Endothelial cell of umbilical vein (primary cell): ENCODE data around the gene NIPBL. TPM values are rescaled to one million over a fixed set of nuclear protein-coding genes. Genes with fewer than 3 reads are reported as not detected.

Experiments
- BruUV-seq: library from RNA; stranded (reverse); fragments of 400-500 nt; replicated peaks from 2 replicates; lab custom pipeline; 2021; lab: Mats Ljungman, UMichigan
- CTCF ChIA-PET: fragments of 300-600, 350-600 bp; sonication (Branson Sonifier 250); formaldehyde crosslinking; loops from one replicate; lab custom pipeline; 2021; ENCODE audit warnings: antibody characterized with exemption, inconsistent platforms; lab: Charles Lee
- POLR2A ChIA-PET: fragments of 300-600, 350-600 bp; sonication (Branson Sonifier 250); formaldehyde crosslinking; loops from one replicate; lab custom pipeline; 2021; ENCODE audit warnings: antibody characterized with exemption, inconsistent platforms; lab: Charles Lee
- DNase-seq: peaks from one replicate; pipeline ENCODE4 v3.0.0-alpha.2; 2011; ENCODE audit warnings: low read depth, low spot score
- FAIRE-seq: peaks from 2 replicates; lab custom pipeline; 2011; peaks lifted over from hg19 to GRCh38; lab: Jason Lieb, UNC
- H2AFZ ChIP-seq: 2 replicates; pipeline ENCODE4 v1.6.0; 2012; ENCODE audit warnings: low read depth, low read length, control low read depth, inconsistent platforms
- H3K27ac ChIP-seq: 2 replicates; pipeline ENCODE4 v1.5.1; 2011; ENCODE audit warnings: low read depth, mild to moderate bottlenecking, control low read depth, low read length, moderate library complexity; ENCODE audit not compliant: insufficient read depth
- H3K27me3 ChIP-seq, 2 experiments: 2 replicates each; pipeline versions ENCODE4 v1.6.0 to v1.6.1; 2011; ENCODE audit warnings: low read length in 2 of 2, mixed read lengths in 1 of 2; ENCODE audit not compliant: control insufficient read depth in 2 of 2, insufficient read depth in 2 of 2
- H3K36me3 ChIP-seq, 2 experiments: 2 replicates in 1 of 2; 3 replicates in 1 of 2; pipeline ENCODE4 v1.5.1; 2011; ENCODE audit warnings: low read length in 2 of 2, mild to moderate bottlenecking in 1 of 2, moderate library complexity in 1 of 2; ENCODE audit not compliant: control insufficient read depth in 2 of 2, insufficient read depth in 2 of 2; ENCODE audit errors: extremely low read depth in 1 of 2
- H3K4me1 ChIP-seq: 3 replicates; pipeline ENCODE4 v1.5.1; 2011; ENCODE audit warnings: mild to moderate bottlenecking, low read length; ENCODE audit not compliant: control insufficient read depth, insufficient read depth; ENCODE audit errors: extremely low read depth
- H3K4me2 ChIP-seq: 2 replicates; pipeline ENCODE4 v1.6.1; 2011; ENCODE audit warnings: low read length, control low read depth, mixed read lengths; ENCODE audit not compliant: insufficient read depth
- H3K4me3 ChIP-seq, 3 experiments: fragments of 200-600 bp in 1 of 3; sonication (generic), shearing (Covaris generic) in 1 of 3; replicated peaks in 1 of 3; 2 replicates each; pipeline ENCODE4 v1.5.1; 2011 to 2016; ENCODE audit warnings: control low read depth in 3 of 3, low read length in 3 of 3, mild to moderate bottlenecking in 2 of 3, inconsistent platforms in 1 of 3, low read depth in 1 of 3, moderate library complexity in 1 of 3; ENCODE audit not compliant: insufficient read depth in 1 of 3
- H3K79me2 ChIP-seq: 2 replicates; pipeline ENCODE4 v1.6.0; 2012; ENCODE audit warnings: low read length, inconsistent platforms; ENCODE audit not compliant: control insufficient read depth, insufficient read depth
- H3K9ac ChIP-seq: replicated peaks from 2 replicates; pipeline ENCODE3; 2011; ENCODE audit warnings: low read length, control low read depth; ENCODE audit not compliant: insufficient read depth; ENCODE audit errors: extremely low read depth
- H3K9me1 ChIP-seq: replicated peaks from 3 replicates; pipeline ENCODE4 v1.6.0; 2011; ENCODE audit warnings: mild to moderate bottlenecking, low read length; ENCODE audit not compliant: control insufficient read depth, insufficient read depth; ENCODE audit errors: extremely low read depth
- H3K9me3 ChIP-seq: replicated peaks from 2 replicates; pipeline ENCODE4 v1.5.1; 2012; ENCODE audit warnings: low read length, inconsistent platforms; ENCODE audit not compliant: control insufficient read depth, insufficient read depth
- H4K20me1 ChIP-seq: replicated peaks from 2 replicates; pipeline ENCODE3; 2011; ENCODE audit warnings: mild to moderate bottlenecking, low read length; ENCODE audit not compliant: control insufficient read depth, insufficient read depth; ENCODE audit errors: extremely low read depth
- EZH2 ChIP-seq: IDR thresholded peaks from 2 replicates; pipeline ENCODE4 v1.6.1; 2012; ENCODE audit warnings: borderline replicate concordance, low read depth, mild to moderate bottlenecking, moderate library complexity, low read length, inconsistent platforms; ENCODE audit not compliant: severe bottlenecking
- FOS ChIP-seq: IDR thresholded peaks from 2 replicates; pipeline ENCODE4 v1.6.1; 2011; ENCODE audit warnings: mild to moderate bottlenecking, low read length, moderate library complexity, borderline replicate concordance; ENCODE audit not compliant: insufficient read depth
- GATA2 ChIP-seq: IDR thresholded peaks from 2 replicates; pipeline ENCODE4 v1.7.0; 2011; ENCODE audit warnings: low read depth, mild to moderate bottlenecking, moderate library complexity, mixed read lengths, low read length; ENCODE audit not compliant: insufficient read length, insufficient read depth
- JUN ChIP-seq: IDR thresholded peaks from 2 replicates; pipeline ENCODE4 v1.6.1; 2011; ENCODE audit warnings: borderline replicate concordance, low read depth; ENCODE audit not compliant: insufficient read length, insufficient read depth
- MAX ChIP-seq: IDR thresholded peaks from 2 replicates; pipeline ENCODE4 v1.6.1; 2011; ENCODE audit not compliant: insufficient read depth, insufficient read length
- MYC ChIP-seq: IDR thresholded peaks from one replicate; pipeline ENCODE4 v1.6.1; 2011; ENCODE audit warnings: mild to moderate bottlenecking, low read depth, low read length
- POLR2A ChIP-seq: IDR thresholded peaks from 2 replicates; pipeline ENCODE4 v1.6.1; 2012; ENCODE audit warnings: low read depth, mild to moderate bottlenecking, control low read depth, low read length
- POLR2AphosphoS5 ChIP-seq: IDR thresholded peaks from 2 replicates; pipeline ENCODE4 v1.6.1; 2012; ENCODE audit warnings: low read depth, mild to moderate bottlenecking, control low read depth, low read length, moderate library complexity; ENCODE audit not compliant: insufficient read depth
- dilution Hi-C: fragments of 300-500 bp; cut with MboI; formaldehyde crosslinking; loops from one replicate; pipeline ENCODE4 v1.15.0; 2019; ENCODE audit warnings: low sequenced_read_pairs; ENCODE audit not compliant: extremely low pct_ligation_motif_present
- intact Hi-C: fragments of 100-400 bp; cut with micrococcal nuclease; formaldehyde crosslinking; loops from one replicate; pipeline ENCODE4 v1.10.0; 2022
- polyA plus RNA-seq, 4 experiments: library from polyadenylated mRNA; depleted of rRNA in 3 of 4; stranded (reverse) in 3 of 4; unstranded in 1 of 4; fragments of >200 nt; gene quantifications; 2 replicates each; pipeline versions ENCODE4 v1.2.1 to v1.2.3, GENCODE V29; 2011 to 2012; ENCODE audit warnings: missing spikeins in 1 of 4
- total RNA-seq: library from RNA; stranded (reverse); gene quantifications from 2 replicates; pipeline ENCODE4 v1.2.3, GENCODE V29; 2021
- TF ChIP-seq, protein P1 (sequence below), 2 donors: IDR thresholded peaks; 1 replicate in 1 of 2; 2 replicates in 1 of 2; pipeline ENCODE4 v1.5.1; 2011; ENCODE audit warnings: low read length in 2 of 2, mild to moderate bottlenecking in 2 of 2, moderate library complexity in 2 of 2, control low read depth in 1 of 2, inconsistent platforms in 1 of 2, low read depth in 1 of 2; ENCODE audit not compliant: insufficient read depth in 1 of 2; ENCODE audit errors: extremely low read depth in 1 of 2

The NIPBL gene
- total and polyA plus RNA-seq, 2 donors (not counting 3 experiments of a cell fraction or from before 2014, with no cell fraction given), result 15.5 to 50.7 TPM

DNA sequence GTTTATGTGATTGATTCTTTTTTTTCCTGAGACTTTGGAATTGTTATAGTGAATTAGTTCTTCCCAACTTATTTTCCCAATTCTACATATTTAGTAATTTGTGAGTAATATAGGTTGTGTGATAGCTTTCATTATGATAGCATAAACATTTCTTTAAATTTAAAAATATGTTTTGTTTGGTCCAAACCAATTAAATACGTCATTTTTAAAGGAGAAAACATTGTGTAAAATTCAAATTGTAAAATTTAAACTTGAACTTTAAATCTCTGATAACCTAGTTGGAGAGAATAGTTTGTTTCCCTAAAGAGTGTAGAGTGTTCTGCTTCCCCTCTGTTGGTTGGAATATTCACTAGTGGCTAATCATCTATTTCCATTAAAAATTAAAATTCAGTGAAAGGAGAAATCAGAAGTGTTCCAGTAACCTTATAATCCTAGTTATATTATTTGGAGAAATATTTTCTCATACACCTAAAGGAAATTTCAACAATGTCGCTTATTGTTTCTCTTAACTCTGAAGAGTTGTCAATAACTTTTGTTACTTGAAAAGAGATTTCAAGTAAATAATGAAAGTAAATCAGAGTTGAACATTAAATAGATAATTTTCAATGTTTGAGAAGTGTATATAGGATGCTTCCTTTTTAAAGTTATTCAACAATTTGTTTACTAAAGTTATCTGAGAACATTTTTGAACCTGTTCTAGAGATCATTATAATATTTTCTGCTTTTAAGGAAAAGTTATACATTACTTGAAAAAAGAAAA lies 2.9 kb downstream of the NIPBL start:
- POLR2A ChIA-PET, result no interaction called here
- peak overlapping the region; percentile 95 for H3K9ac ChIP-seq
- H3K4me2 ChIP-seq, result peak overlapping the region; percentile 100
- no peaks in the 10 kb centered on the region for H3K27me3 ChIP-seq
- dilution Hi-C loops, result no loop called here
- no peak overlapping the region for H3K27ac ChIP-seq
- H4K20me1 ChIP-seq, result peaks cover 23% of the 10 kb centered on the region
- no TSS peak for BruUV-seq
- CTCF ChIA-PET, result interaction anchor here (0.9 to 2.6 kb wide), 4 partner anchors 9 to 126 kb away, joined by 3 to 7 read pairs (median 3); no protein-coding TSS in a partner anchor
- peaks cover 20% of the 10 kb centered on the region for H3K4me1 ChIP-seq
- H3K9me3 ChIP-seq, result no peaks in the 10 kb centered on the region
- no peaks in the 10 kb centered on the region for H3K9me1 ChIP-seq
- H3K4me3 ChIP-seq, result peak overlapping the region in 1 of 3 experiments; percentile 99
- no peaks in the 10 kb centered on the region for H3K36me3 ChIP-seq
- H3K79me2 ChIP-seq, result peaks cover 94% of the 10 kb centered on the region
- TF ChIP-seq POLR2A (no peak), FOS (no peak), POLR2AphosphoS5 (no peak), MAX (no peak), GATA2 (no peak), JUN (no peak), EZH2 (no peak), MYC (no peak)
- TF ChIP-seq, protein P1, sequence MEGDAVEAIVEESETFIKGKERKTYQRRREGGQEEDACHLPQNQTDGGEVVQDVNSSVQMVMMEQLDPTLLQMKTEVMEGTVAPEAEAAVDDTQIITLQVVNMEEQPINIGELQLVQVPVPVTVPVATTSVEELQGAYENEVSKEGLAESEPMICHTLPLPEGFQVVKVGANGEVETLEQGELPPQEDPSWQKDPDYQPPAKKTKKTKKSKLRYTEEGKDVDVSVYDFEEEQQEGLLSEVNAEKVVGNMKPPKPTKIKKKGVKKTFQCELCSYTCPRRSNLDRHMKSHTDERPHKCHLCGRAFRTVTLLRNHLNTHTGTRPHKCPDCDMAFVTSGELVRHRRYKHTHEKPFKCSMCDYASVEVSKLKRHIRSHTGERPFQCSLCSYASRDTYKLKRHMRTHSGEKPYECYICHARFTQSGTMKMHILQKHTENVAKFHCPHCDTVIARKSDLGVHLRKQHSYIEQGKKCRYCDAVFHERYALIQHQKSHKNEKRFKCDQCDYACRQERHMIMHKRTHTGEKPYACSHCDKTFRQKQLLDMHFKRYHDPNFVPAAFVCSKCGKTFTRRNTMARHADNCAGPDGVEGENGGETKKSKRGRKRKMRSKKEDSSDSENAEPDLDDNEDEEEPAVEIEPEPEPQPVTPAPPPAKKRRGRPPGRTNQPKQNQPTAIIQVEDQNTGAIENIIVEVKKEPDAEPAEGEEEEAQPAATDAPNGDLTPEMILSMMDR (IDR thresholded peaks at IDR 0.05; ENCODE audit: extremely low read depth in 1 of 2, insufficient read depth in 1 of 2, low read depth in 1 of 2, low read length in 2 of 2), result no peak
- intact Hi-C loops, result loop anchor here (5.0 to 10.0 kb wide), 4 partner anchors 368 to 835 kb away; partner anchors contain the start of genes CPLANE1, LMBRD2, NADK2 and SKP2
- DNase-seq (no peak), FAIRE-seq (no peak)
- no peak overlapping the region for H2AFZ ChIP-seq
